Liver (tissue), 3 donors: ENCODE data around the gene CACNG6.

Experiments
- EGR1 ChIP-seq, 2 donors: IDR thresholded peaks; 2 replicates each; pipeline ENCODE4 v1.6.1; 2016 to 2018; ENCODE audit warnings: antibody characterized with exemption in 2 of 2, low read depth in 2 of 2
- RAD21 ChIP-seq, 2 donors: IDR thresholded peaks; 2 replicates each; pipeline ENCODE4 v1.6.1; 2016; ENCODE audit warnings: antibody characterized with exemption in 2 of 2, mild to moderate bottlenecking in 2 of 2
- SP1 ChIP-seq: IDR thresholded peaks from 2 replicates; pipeline ENCODE4 v1.6.1; 2018; ENCODE audit warnings: antibody characterized with exemption, mild to moderate bottlenecking
- TAF1 ChIP-seq: conservative IDR thresholded peaks from 2 replicates; pipeline ENCODE4 v1.6.1; 2016; ENCODE audit warnings: antibody characterized with exemption, mild to moderate bottlenecking
- TF ChIP-seq, protein P1 (sequence below): IDR thresholded peaks from 2 replicates; pipeline ENCODE4 v1.6.1; 2016; ENCODE audit warnings: antibody characterized with exemption, mild to moderate bottlenecking
- TF ChIP-seq, protein P2 (sequence below): IDR thresholded peaks from 2 replicates; pipeline ENCODE4 v1.6.1; 2016; ENCODE audit warnings: antibody characterized with exemption
- TF ChIP-seq, protein P3 (sequence below): fragments of 150-350 bp; IDR thresholded peaks from 2 replicates; pipeline ENCODE4 v1.5.1; 2017; ENCODE audit warnings: improper control_type of control experiment, low read depth, low read length; ENCODE audit not compliant: missing input control
- donor health status: healthy.
- donor health status: healthy.

DNA sequence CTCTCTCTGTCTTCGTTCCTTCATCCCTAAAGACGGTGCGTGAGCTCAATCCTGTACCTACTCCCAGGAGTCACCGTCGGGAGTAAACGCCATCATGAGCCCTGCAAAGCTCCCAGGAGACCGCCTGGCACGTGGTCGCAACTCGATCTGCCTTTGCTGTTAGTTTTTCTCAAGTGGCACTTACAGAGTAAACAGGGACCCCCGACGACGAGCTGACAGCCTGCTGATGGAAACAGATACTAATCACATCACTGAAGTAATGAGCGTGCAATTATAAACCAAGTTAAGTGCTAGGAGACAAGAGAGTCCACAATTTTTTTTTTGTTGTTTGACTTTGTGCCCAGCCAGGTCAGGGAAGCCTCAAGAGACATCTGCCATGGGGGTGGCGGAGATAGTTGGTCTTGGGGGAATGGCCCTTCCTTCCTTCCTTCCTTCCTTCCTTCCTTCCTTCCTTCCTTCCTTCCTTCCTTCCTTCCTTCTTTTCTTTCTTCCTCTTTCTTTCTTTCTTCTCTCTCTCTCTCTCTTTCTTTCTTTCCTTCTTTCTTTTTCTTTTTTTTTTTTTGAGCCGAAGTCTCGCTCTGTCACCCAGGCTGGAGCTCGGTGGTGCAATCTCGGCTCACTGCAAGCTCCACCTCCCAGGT, 23.6 kb downstream of the CACNG6 start:
- TF ChIP-seq, protein P1, sequence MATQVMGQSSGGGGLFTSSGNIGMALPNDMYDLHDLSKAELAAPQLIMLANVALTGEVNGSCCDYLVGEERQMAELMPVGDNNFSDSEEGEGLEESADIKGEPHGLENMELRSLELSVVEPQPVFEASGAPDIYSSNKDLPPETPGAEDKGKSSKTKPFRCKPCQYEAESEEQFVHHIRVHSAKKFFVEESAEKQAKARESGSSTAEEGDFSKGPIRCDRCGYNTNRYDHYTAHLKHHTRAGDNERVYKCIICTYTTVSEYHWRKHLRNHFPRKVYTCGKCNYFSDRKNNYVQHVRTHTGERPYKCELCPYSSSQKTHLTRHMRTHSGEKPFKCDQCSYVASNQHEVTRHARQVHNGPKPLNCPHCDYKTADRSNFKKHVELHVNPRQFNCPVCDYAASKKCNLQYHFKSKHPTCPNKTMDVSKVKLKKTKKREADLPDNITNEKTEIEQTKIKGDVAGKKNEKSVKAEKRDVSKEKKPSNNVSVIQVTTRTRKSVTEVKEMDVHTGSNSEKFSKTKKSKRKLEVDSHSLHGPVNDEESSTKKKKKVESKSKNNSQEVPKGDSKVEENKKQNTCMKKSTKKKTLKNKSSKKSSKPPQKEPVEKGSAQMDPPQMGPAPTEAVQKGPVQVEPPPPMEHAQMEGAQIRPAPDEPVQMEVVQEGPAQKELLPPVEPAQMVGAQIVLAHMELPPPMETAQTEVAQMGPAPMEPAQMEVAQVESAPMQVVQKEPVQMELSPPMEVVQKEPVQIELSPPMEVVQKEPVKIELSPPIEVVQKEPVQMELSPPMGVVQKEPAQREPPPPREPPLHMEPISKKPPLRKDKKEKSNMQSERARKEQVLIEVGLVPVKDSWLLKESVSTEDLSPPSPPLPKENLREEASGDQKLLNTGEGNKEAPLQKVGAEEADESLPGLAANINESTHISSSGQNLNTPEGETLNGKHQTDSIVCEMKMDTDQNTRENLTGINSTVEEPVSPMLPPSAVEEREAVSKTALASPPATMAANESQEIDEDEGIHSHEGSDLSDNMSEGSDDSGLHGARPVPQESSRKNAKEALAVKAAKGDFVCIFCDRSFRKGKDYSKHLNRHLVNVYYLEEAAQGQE, result no peak
- TF ChIP-seq, protein P2, sequence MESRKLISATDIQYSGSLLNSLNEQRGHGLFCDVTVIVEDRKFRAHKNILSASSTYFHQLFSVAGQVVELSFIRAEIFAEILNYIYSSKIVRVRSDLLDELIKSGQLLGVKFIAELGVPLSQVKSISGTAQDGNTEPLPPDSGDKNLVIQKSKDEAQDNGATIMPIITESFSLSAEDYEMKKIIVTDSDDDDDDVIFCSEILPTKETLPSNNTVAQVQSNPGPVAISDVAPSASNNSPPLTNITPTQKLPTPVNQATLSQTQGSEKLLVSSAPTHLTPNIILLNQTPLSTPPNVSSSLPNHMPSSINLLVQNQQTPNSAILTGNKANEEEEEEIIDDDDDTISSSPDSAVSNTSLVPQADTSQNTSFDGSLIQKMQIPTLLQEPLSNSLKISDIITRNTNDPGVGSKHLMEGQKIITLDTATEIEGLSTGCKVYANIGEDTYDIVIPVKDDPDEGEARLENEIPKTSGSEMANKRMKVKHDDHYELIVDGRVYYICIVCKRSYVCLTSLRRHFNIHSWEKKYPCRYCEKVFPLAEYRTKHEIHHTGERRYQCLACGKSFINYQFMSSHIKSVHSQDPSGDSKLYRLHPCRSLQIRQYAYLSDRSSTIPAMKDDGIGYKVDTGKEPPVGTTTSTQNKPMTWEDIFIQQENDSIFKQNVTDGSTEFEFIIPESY, result no peak
- TF ChIP-seq, protein P3, sequence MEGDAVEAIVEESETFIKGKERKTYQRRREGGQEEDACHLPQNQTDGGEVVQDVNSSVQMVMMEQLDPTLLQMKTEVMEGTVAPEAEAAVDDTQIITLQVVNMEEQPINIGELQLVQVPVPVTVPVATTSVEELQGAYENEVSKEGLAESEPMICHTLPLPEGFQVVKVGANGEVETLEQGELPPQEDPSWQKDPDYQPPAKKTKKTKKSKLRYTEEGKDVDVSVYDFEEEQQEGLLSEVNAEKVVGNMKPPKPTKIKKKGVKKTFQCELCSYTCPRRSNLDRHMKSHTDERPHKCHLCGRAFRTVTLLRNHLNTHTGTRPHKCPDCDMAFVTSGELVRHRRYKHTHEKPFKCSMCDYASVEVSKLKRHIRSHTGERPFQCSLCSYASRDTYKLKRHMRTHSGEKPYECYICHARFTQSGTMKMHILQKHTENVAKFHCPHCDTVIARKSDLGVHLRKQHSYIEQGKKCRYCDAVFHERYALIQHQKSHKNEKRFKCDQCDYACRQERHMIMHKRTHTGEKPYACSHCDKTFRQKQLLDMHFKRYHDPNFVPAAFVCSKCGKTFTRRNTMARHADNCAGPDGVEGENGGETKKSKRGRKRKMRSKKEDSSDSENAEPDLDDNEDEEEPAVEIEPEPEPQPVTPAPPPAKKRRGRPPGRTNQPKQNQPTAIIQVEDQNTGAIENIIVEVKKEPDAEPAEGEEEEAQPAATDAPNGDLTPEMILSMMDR, result no peak
- TF ChIP-seq RAD21 (IDR thresholded peaks at IDR 0.05) (no peak), EGR1 (IDR thresholded peaks at IDR 0.05; ENCODE audit: low read depth in 2 of 2) (no peak), TAF1 (no peak), SP1 (no peak)
